K562 (cell line): Measurements from ENCODE around the gene LAMB3. TPM values are rescaled to one million over a fixed set of nuclear protein-coding genes. Genes with fewer than 3 reads are reported as not detected.

Experiments
- BRD9 ChIP-seq: fragments of 450-650 bp; IDR thresholded peaks from 2 replicates; pipeline ENCODE4 v1.6.1; 2018; ENCODE audit warnings: low read depth; ENCODE audit not compliant: partially characterized antibody
- CCNT2 ChIP-seq: IDR thresholded peaks from 2 replicates; pipeline ENCODE4 v1.6.1; 2011; ENCODE audit warnings: borderline replicate concordance, low read depth, mild to moderate bottlenecking, moderate library complexity, mixed read lengths, low read length; ENCODE audit not compliant: insufficient read length; ENCODE audit errors: extremely low read depth
- DPF2 ChIP-seq: fragments of 450-650 bp; IDR thresholded peaks from 2 replicates; pipeline ENCODE4 v1.6.1; 2016
- EGR1 ChIP-seq: fragments of 450-650 bp; conservative IDR thresholded peaks from 2 replicates; pipeline ENCODE4 v1.6.1; 2017; ENCODE audit warnings: mild to moderate bottlenecking
- FOXJ2 ChIP-seq: fragments of 200-800 bp; sonication (Bioruptor generic); IDR thresholded peaks from 2 replicates; pipeline ENCODE4 v1.6.1; 2016; ENCODE audit warnings: missing genetic modification characterization, missing compliant biosample characterization
- FOXM1 ChIP-seq, 2 experiments: fragments of 450-650 bp in 1 of 2; sonication (generic) in 1 of 2; formaldehyde crosslinking in 1 of 2; IDR thresholded peaks; 2 replicates each; pipeline versions ENCODE4 v1.6.1 to v1.9.0; 2017 to 2022; ENCODE audit warnings: low read depth in 2 of 2, mild to moderate bottlenecking in 2 of 2, missing genetic modification reagents in 1 of 2, moderate library complexity in 1 of 2
- MXI1 ChIP-seq: IDR thresholded peaks from 2 replicates; pipeline ENCODE4 v1.6.1; 2011; ENCODE audit warnings: low read depth, mild to moderate bottlenecking, improper control_type of control experiment, low read length
- MYC ChIP-seq, 2 experiments: fragments of 250-450 bp in 1 of 2; sonication (Bioruptor Pico) in 1 of 2; IDR thresholded peaks; 2 replicates each; pipeline versions ENCODE4 v1.5.1 to v1.6.1; 2012 to 2021; ENCODE audit warnings: low read depth in 2 of 2, borderline replicate concordance in 1 of 2, improper control_type of control experiment in 1 of 2, low read length in 1 of 2, mild to moderate bottlenecking in 1 of 2, moderate library complexity in 1 of 2
- POLR3A ChIP-seq: IDR thresholded peaks from 2 replicates; pipeline ENCODE4 v1.6.1; 2011; ENCODE audit warnings: borderline replicate concordance, mild to moderate bottlenecking, moderate library complexity; ENCODE audit not compliant: insufficient read length, insufficient read depth; ENCODE audit errors: extremely low read depth
- SIN3B ChIP-seq: fragments of 450-650 bp; IDR thresholded peaks from 2 replicates; pipeline ENCODE4 v1.6.1; 2017; ENCODE audit warnings: low read depth, mild to moderate bottlenecking, moderate library complexity
- SIRT6 ChIP-seq: IDR thresholded peaks from one replicate; pipeline ENCODE4 v1.6.1; 2012; ENCODE audit warnings: low read depth, mild to moderate bottlenecking, control low read depth, inconsistent platforms, low read length, moderate library complexity
- SOX6 ChIP-seq: fragments of 450-650 bp; IDR thresholded peaks from 2 replicates; pipeline ENCODE4 v1.6.1; 2014; ENCODE audit warnings: mild to moderate bottlenecking
- TCF7L2 ChIP-seq: fragments of 150-350 bp; IDR thresholded peaks from 2 replicates; pipeline ENCODE4 v1.6.1; 2016; ENCODE audit warnings: low read depth, mild to moderate bottlenecking, low read length, moderate library complexity
- ZEB2 ChIP-seq: fragments of 450-650 bp; IDR thresholded peaks from 2 replicates; pipeline ENCODE4 v1.6.1; 2016
- ZKSCAN8 ChIP-seq: fragments of 200-800 bp; sonication (Bioruptor generic); IDR thresholded peaks from 2 replicates; pipeline ENCODE4 v1.6.1; 2016; ENCODE audit warnings: missing genetic modification characterization, missing compliant biosample characterization
- ZNF395 ChIP-seq: fragments of 200-800 bp; sonication (Bioruptor generic); IDR thresholded peaks from 2 replicates; pipeline ENCODE4 v1.6.1; 2017; ENCODE audit warnings: missing genetic modification characterization, missing compliant biosample characterization
- ZNF583 ChIP-seq: fragments of 250-450 bp; sonication (Bioruptor Pico); IDR thresholded peaks from 2 replicates; pipeline ENCODE4 v1.4.0; 2020
- polyA plus RNA-seq, 8 experiments: library from polyadenylated mRNA; depleted of rRNA in 4 of 8; stranded (reverse) in 5 of 8; unstranded in 3 of 8; fragments of >200 nt; fragmentation: Nextera tagmentation in 2 of 8; fragmentation: Illumina TruSeq in 1 of 8; extraction: Ambion mirVana in 2 of 8; extraction: Trizol in 1 of 8; gene quantifications; 2 replicates each; pipeline versions ENCODE4 v1.2.1 to v1.2.3, GENCODE V29; 2011 to 2014; ENCODE audit warnings: inconsistent platforms in 1 of 8, missing spikeins in 1 of 8
- total RNA-seq, 7 experiments: library from RNA; depleted of rRNA in 6 of 7; stranded (reverse); fragments of >200 nt in 6 of 7; fragmentation: Illumina TruSeq in 2 of 7; extraction: Trizol in 2 of 7; gene quantifications; 2 replicates each; pipeline versions ENCODE4 v1.2.1 to v1.2.3, GENCODE V29; 2011 to 2021; ENCODE audit warnings: low replicate concordance in 1 of 7
- TF ChIP-seq, protein P1 (sequence below): fragments of 450-650 bp; IDR thresholded peaks from 2 replicates; pipeline ENCODE4 v1.6.1; 2017; ENCODE audit warnings: antibody characterized with exemption, mild to moderate bottlenecking
- TF ChIP-seq, protein P2 (sequence below): fragments of 250-450 bp; sonication (Bioruptor Pico); IDR thresholded peaks from 2 replicates; pipeline ENCODE4 v1.9.0; 2021; ENCODE audit warnings: mild to moderate bottlenecking, inconsistent platforms

Gene LAMB3
- total and polyA plus RNA-seq, 9 of the 15 experiments (the other 6 are each of a cell fraction or from before 2014, with no cell fraction given): 0.08 to 1.3 (median 0.91) TPM

DNA sequence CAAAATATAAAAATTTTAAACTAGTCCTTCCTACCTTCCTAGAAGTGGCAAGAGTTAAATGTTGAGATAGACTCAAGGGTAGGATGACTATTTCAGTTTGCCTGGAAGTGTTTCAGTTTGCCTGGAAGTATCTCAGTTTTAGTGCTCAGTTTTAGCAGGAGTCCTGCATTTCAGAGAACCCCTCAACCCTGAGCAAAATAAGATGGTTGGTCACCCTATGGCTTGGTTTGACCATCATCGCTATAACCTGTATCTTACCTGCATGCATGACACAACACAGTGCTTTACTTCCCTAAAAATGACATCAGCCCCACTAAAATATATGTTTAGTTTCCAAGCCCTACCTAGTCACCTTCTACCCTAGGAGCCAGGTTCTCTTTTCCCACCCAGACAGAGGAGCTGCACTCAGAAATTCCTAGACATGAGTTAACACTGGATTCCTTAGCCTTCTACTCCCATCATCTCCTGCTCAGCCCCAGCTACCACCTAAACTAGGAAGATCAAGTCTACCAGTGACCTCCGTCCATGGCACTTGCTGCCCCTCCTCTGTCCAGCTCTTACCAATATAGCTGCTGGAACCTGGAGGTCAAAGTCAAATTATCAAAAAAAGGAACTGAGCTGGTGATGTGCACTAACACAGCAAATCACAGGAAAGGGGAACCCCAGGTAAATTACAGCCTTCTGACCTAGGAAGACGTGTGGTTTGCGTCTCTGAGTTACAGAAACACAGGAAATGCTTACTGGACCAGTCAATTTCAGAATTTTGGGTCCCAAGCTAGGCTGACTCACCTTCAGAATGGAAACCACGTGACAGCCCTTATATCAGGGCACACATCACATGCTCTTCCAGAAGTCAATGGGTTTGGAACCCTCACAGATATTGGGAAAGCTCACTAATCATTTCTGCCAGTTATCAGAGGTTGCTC, 20.7 kb upstream of the LAMB3 start (continued):
- TF ChIP-seq, protein P1, sequence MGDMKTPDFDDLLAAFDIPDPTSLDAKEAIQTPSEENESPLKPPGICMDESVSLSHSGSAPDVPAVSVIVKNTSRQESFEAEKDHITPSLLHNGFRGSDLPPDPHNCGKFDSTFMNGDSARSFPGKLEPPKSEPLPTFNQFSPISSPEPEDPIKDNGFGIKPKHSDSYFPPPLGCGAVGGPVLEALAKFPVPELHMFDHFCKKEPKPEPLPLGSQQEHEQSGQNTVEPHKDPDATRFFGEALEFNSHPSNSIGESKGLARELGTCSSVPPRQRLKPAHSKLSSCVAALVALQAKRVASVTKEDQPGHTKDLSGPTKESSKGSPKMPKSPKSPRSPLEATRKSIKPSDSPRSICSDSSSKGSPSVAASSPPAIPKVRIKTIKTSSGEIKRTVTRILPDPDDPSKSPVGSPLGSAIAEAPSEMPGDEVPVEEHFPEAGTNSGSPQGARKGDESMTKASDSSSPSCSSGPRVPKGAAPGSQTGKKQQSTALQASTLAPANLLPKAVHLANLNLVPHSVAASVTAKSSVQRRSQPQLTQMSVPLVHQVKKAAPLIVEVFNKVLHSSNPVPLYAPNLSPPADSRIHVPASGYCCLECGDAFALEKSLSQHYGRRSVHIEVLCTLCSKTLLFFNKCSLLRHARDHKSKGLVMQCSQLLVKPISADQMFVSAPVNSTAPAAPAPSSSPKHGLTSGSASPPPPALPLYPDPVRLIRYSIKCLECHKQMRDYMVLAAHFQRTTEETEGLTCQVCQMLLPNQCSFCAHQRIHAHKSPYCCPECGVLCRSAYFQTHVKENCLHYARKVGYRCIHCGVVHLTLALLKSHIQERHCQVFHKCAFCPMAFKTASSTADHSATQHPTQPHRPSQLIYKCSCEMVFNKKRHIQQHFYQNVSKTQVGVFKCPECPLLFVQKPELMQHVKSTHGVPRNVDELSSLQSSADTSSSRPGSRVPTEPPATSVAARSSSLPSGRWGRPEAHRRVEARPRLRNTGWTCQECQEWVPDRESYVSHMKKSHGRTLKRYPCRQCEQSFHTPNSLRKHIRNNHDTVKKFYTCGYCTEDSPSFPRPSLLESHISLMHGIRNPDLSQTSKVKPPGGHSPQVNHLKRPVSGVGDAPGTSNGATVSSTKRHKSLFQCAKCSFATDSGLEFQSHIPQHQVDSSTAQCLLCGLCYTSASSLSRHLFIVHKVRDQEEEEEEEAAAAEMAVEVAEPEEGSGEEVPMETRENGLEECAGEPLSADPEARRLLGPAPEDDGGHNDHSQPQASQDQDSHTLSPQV: no peak
- TF ChIP-seq ZNF395 (CRISPR knock-in tag) (0 out of 2 replicates have a peak, but pooled peaks have one; percentile 70), ZEB2 (peak; percentile 79), EGR1 (no peak), MYC (IDR thresholded peaks at IDR 0.05; ENCODE audit: low read depth, low read length) (peak; percentile 47; the same call in 1 of the 2 replicates), MYC (CRISPR knock-in tag; IDR thresholded peaks at IDR 0.05; ENCODE audit: borderline replicate concordance, low read depth) (no peak), FOXJ2 (tag) (no peak), SIRT6 (no peak), SOX6 (peak; percentile 33; the same call in 1 of the 2 replicates), TCF7L2 (no peak), SIN3B (no peak), FOXM1 (IDR thresholded peaks at IDR 0.05; ENCODE audit: low read depth) (no peak), FOXM1 (CRISPR knock-in tag; IDR thresholded peaks at IDR 0.05; ENCODE audit: low read depth) (no peak), POLR3A (no peak), BRD9 (no peak), ZKSCAN8 (CRISPR knock-in tag) (no peak), CCNT2 (no peak), ZNF583 (CRISPR knock-in tag) (no peak), MXI1 (no peak), DPF2 (no peak)
- TF ChIP-seq, protein P2, sequence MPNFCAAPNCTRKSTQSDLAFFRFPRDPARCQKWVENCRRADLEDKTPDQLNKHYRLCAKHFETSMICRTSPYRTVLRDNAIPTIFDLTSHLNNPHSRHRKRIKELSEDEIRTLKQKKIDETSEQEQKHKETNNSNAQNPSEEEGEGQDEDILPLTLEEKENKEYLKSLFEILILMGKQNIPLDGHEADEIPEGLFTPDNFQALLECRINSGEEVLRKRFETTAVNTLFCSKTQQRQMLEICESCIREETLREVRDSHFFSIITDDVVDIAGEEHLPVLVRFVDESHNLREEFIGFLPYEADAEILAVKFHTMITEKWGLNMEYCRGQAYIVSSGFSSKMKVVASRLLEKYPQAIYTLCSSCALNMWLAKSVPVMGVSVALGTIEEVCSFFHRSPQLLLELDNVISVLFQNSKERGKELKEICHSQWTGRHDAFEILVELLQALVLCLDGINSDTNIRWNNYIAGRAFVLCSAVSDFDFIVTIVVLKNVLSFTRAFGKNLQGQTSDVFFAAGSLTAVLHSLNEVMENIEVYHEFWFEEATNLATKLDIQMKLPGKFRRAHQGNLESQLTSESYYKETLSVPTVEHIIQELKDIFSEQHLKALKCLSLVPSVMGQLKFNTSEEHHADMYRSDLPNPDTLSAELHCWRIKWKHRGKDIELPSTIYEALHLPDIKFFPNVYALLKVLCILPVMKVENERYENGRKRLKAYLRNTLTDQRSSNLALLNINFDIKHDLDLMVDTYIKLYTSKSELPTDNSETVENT: no peak
